ENCODE data around the gene IQGAP2.

IQGAP2 gene

GRCh38 chr5:76446776-76447175 is 43.7 kb downstream of the IQGAP2 start:
- no peak for DNase-seq (ENCODE audit: low spot score)

DNA sequence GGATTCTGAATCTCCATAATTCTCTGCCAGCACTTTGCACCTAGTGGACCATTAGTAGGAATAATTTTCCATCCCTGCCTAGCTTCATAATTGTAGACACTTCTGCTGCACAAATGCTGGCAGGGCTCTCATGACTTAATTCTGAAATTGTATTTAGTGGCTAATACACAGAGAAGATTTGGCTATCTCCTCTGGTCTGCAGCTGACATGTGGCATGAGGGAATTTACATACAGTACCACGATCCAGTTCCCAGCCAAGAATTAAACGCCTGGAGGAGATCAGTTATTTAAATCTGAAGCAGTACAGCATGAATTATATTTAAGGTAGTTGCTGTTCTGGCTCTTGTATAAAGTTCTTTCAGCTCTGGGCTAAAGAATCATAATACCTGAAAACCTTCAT is 46.5 kb downstream of the IQGAP2 start:
- DNase-seq (ENCODE audit: low spot score) = no peak

- DNase-seq (ENCODE audit: low spot score) = no peak
Measured at GRCh38 chr5:76450054-76450453, 47.0 kb downstream of the IQGAP2 start.

- no peak for DNase-seq (ENCODE audit: low spot score)
Measured at GRCh38 chr5:76451031-76451701, 48.1 kb downstream of the IQGAP2 start.

DNA sequence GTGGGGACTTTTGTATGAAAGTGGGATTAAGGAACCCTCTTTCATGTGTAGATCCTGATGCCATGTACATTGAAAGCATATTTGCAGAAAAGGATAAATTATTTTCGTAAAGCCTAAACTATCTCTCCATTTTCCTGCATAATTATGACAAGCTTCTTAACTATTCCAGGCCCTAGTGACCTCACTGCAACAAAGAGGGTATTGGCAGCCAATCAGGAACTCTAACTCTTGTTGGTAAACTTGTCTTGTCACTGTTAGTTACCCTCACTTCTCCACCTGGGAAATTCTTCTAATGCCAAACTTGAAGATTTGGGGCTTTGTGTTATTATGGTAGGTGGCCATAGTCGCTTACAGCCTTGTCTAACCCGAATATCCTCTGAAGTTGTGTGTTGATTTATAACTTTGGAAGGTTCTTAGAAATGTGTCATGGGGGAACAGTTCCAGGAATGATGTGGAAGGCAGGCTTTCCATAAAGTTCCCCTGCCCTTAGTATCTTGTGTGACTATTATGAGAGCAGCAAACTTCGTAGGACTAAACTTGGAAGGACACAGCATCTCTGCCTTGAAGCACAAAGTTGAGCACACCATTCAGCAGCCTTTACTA is 52.5 kb downstream of the IQGAP2 start:
- DNase-seq (ENCODE audit: low spot score) = no peak

DNA sequence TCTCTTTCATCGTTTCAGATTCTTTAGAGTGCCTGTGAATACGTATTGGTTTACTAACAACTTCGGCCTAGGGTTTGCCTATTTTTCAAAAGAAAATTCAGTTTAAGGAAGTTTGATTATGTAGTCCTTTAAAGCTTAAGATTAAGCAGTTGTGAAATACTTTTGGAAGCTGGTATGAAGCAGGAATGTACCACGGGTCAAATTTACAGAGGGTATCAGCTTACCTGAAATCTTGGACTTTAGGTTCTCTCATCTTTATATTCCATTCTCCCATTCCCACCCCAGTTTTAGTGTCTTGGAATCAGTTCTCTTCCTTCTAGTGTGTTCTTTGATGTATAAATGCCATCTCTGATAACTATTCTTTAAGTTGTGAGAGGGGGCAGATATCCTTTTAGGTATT is 53.2 kb downstream of the IQGAP2 start:
- DNase-seq (ENCODE audit: low spot score) = no peak

- no peak for DNase-seq (ENCODE audit: low spot score)
Measured at GRCh38 chr5:76457674-76458485, 54.8 kb downstream of the IQGAP2 start.

GRCh38 chr5:76458486-76458830 is 55.4 kb downstream of the IQGAP2 start:
- no peak for DNase-seq (ENCODE audit: low spot score)

DNA sequence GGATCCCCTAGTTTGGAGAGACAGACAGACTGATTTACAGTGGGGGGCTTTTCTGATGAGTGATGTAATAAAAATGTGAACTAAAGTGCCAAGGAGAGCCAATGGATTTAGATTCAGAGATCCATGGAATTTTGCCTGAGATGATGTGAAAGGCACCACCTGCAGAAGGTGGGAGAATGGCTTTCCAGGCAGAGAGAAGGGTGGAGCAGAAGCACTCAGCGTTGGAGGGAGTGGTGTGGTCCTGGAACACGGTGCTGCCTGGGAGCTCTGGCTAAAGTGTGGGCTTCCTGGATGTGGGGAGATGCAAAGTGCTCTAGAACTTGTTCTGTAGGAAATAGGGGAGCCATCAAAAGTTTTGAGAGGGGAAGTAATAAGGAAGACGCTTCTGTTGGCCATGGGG is 57.0 kb downstream of the IQGAP2 start:
- no peak for DNase-seq (ENCODE audit: low spot score)

DNA sequence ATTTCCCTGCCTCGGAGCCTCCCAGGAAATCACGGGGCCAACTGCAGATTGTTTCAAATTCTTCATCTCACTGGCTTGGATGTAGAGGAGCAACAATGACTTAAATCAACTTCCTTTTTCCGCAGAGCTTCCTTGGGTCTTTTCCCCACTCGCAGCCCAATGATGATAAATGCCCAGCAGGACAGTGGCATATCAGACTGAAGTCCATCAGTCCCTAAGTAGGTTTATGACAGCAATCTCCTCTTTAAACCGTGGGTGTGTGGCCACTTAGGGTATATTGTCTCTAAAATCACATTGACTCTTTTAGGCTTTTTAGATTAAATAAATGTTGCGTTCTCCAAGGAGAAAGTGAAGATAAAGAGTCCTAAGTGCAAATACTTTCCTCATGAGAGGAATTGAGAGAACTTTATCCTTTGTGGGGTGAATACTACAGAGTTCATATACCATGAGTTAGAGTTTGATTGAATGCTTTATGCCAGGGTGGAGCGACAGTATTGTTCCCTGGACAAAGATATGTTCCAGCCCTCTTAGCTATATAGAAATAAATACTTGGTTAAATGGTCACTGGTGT is 59.1 kb downstream of the IQGAP2 start:
- DNase-seq (ENCODE audit: low spot score) = no peak

DNA sequence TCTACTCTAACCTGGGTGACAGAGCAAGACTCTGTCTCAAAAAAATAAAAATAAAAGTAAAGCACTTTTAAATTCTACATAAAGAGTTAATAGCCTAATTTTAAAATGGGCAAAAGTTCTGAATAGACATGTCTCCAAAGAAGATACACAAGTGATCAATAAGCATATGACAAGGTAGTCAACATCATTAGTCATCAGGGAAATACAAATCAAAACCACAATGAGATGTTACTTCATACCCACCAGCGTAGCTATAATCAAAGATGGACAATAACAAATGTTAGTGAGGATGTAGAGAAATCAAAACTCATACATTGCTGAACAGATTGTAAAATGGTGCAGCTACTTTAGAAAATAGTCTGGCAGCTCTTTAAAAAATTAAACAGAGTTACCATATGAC is 64.1 kb downstream of the IQGAP2 start:
- no peak for DNase-seq (ENCODE audit: low spot score)

DNA sequence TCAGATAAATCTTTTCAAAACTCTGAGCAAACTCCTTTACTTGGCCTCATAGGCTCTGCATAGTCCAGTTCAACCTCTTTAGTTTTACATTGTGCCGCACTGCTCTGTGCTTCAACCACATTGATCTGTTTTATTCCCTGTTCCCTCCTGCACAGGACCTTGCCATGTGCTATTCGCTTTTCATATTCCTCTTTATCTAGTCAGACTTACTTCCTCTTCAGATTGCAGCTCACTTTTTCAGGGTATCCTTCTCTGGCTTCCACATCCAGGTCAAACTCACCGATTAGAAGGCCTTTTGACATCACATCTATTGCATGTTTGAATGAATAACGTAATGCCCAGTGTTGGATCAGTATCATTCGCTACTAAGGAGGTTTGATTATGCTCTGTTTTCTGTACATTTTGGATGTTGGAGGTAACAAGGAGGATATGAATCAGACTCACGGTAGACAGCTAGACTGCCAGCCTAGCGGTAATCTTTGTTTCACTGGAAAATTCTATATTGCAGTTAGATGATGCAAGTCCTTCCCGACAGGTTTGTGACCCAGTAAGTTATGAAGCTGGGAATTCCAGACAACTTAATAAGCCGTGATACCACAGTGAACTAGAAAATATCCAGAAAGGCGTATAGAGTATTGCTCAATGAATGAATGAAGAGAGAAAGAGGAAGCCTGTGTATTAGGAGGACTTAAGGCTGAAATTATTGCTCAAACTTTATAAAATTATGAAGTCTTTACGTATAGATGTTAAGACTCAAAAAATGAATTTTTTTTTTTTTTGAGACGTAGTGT is 65.7 kb downstream of the IQGAP2 start:
- DNase-seq (ENCODE audit: low spot score) = no peak

GRCh38 chr5:76469656-76470290 is 66.7 kb downstream of the IQGAP2 start:
- DNase-seq (ENCODE audit: low spot score) = no peak

DNA sequence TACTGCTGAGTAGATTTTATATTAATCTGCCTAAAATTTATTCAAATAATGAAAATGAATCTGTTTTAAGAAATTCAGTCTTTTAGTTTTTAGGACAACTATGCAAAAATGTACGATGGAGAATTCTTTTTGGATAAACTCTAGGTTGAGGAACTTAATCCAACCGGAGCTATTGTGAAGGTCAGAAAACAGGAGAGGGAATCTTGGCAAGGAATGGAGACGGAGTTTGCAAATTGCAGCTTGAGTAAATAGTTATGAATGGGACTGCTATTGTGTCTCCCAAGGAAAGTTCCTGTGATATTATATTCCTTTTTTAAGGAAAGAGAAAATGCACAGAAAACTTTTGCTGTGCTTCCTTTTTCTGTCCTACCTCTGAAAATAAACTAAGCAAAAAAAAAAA is 67.9 kb downstream of the IQGAP2 start:
- no peak for DNase-seq (ENCODE audit: low spot score)

- DNase-seq (ENCODE audit: low spot score) = no peak
Measured at GRCh38 chr5:76471406-76471805, 68.3 kb downstream of the IQGAP2 start.

DNA sequence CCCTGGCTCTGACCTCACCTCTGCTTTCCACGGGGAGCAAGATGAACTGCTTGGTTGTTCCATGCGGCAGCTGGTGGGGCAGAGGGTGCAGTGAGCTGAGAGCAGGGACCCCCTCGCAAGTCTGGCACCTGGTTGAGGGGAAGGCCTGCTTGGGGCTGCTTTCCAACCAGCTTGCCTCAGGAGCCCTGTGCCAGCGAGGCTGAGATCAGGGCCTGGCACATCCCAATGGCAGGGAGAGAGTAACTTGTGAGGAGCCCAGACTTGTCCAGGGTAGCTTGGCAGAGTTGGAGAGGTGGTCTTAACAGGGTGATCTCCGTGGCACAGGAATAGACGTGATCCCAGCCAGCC is 68.9 kb downstream of the IQGAP2 start:
- DNase-seq (ENCODE audit: low spot score) = no peak

GRCh38 chr5:76472335-76473008 is 69.4 kb downstream of the IQGAP2 start:
- no peak for DNase-seq (ENCODE audit: low spot score)

- DNase-seq (ENCODE audit: low spot score) = no peak
Measured at GRCh38 chr5:76473009-76473336, 69.9 kb downstream of the IQGAP2 start.

GRCh38 chr5:76473661-76474060 is 70.6 kb downstream of the IQGAP2 start:
- DNase-seq (ENCODE audit: low spot score) = no peak

GRCh38 chr5:76474377-76474776 is 71.3 kb downstream of the IQGAP2 start:
- DNase-seq (ENCODE audit: low spot score) = no peak

DNA sequence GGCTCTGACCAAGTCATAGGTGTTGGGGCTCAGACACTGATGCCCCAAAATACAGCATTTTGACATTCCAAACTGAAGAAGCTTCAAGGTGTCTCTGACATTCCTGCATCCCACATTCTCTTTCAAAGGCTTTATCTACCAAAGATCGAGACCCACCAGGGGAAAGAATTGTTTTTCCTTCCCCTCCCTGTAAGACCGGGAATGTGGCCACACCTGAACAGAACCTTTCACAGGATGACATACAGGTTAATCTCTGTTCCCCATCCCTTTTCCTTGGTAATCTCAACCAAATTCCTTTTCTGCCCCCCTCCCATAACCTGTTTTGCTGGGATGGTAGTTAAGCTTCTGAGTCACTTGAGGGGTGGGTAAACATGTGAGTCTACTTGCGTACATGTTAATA is 72.3 kb downstream of the IQGAP2 start:
- no peak for DNase-seq (ENCODE audit: low spot score)

All from SK-N-DZ (cell line).